ENCODE data around the gene SPATA13. TPM values are rescaled to one million over a fixed set of nuclear protein-coding genes. Genes with fewer than 3 reads are reported as not detected.
A peak's percentile ranks its signal among the peaks of the same experiment; 100 is the strongest.

SPATA13 gene
- total and polyA plus RNA-seq, 2 experiments from 2014 or later, result 12.4 to 19.4 TPM

DNA sequence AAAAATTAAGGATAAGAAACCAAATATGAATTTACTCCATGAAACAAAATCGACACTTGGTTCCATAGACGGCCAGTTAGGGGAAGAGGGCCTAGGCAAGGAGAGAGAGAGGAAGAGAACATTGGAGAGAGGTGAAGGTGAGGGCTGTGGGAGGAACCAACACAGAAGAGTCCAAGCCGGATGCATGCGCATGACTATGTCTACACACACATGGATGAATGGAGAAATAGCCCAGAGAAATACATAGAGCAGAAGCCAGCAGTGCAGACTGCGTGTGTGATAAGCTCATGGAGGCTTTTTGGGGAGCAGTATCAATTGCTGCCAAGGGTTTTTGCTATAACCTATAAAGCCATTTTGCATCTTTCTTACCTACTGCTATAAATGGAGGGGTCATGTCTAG is 81.6 kb downstream of the SPATA13 start:
- Histone ChIP-seq H3K27ac (no peak overlapping the region), H3K79me2 (peaks cover 6% of the 10 kb centered on the region)

DNA sequence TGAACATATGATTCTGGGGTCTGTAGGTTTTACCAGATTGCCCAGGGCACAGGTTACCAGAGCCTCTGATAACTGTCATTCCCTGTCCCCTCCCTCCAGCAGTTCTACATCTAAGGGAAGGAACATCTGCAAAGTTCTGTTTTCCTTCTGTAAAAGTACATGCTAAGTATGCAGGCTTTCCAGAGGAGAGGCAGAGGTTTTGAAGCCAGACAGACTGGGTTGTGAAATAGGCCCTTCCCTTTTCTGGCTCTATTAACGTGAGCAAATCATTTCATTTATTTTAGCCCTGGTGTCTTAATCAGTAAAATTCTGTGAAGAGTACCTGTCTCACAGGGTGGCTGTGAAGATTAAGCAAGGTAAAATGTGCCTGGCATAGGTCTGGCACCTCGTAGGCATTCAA is 82.8 kb downstream of the SPATA13 start:
- no peaks in the 10 kb centered on the region for H3K9me2 ChIP-seq (replicated peaks; ENCODE audit: insufficient read depth)
- no peaks in the 10 kb centered on the region for H3K4me1 ChIP-seq (ENCODE audit: insufficient read depth)

More for the DNA sequence above, 81.6 kb downstream of the SPATA13 start:
- TF ChIP-seq EZH2 (IDR thresholded peaks at IDR 0.05; ENCODE audit: borderline replicate concordance) (no peak), EZH2phosphoT487 (IDR thresholded peaks at IDR 0.05; ENCODE audit: low read depth, severe bottlenecking, unreplicated experiment) (no peak)
- TF ChIP-seq, protein P1, sequence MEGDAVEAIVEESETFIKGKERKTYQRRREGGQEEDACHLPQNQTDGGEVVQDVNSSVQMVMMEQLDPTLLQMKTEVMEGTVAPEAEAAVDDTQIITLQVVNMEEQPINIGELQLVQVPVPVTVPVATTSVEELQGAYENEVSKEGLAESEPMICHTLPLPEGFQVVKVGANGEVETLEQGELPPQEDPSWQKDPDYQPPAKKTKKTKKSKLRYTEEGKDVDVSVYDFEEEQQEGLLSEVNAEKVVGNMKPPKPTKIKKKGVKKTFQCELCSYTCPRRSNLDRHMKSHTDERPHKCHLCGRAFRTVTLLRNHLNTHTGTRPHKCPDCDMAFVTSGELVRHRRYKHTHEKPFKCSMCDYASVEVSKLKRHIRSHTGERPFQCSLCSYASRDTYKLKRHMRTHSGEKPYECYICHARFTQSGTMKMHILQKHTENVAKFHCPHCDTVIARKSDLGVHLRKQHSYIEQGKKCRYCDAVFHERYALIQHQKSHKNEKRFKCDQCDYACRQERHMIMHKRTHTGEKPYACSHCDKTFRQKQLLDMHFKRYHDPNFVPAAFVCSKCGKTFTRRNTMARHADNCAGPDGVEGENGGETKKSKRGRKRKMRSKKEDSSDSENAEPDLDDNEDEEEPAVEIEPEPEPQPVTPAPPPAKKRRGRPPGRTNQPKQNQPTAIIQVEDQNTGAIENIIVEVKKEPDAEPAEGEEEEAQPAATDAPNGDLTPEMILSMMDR (IDR thresholded peaks at IDR 0.05; ENCODE audit: poor library complexity), result no peak
- no peaks in the 10 kb centered on the region for H3K9me2 ChIP-seq (replicated peaks; ENCODE audit: insufficient read depth)
- H4K20me1 ChIP-seq (ENCODE audit: insufficient read depth, poor library complexity, severe bottlenecking), result no peaks in the 10 kb centered on the region
- no peaks in the 10 kb centered on the region for H3K36me3 ChIP-seq (replicated peaks; ENCODE audit: insufficient read depth, low read depth)
- DNase-seq (ENCODE audit: low spot score), result no peak
- no peak overlapping the region for H3K4me2 ChIP-seq
- 93% methylated on average over 5 of the region's 5 CpGs for WGBS (ENCODE audit: low lambda C conversion rate, missing lambda C conversion rate)
- H3K27me3 ChIP-seq, result no peaks in the 10 kb centered on the region
- H3K4me1 ChIP-seq (ENCODE audit: insufficient read depth), result no peaks in the 10 kb centered on the region
- no peaks in the 10 kb centered on the region for H3K9me3 ChIP-seq (ENCODE audit: low read depth)
- no peak overlapping the region for H3K4me3 ChIP-seq
- H2AFZ ChIP-seq, result no peak overlapping the region

DNA sequence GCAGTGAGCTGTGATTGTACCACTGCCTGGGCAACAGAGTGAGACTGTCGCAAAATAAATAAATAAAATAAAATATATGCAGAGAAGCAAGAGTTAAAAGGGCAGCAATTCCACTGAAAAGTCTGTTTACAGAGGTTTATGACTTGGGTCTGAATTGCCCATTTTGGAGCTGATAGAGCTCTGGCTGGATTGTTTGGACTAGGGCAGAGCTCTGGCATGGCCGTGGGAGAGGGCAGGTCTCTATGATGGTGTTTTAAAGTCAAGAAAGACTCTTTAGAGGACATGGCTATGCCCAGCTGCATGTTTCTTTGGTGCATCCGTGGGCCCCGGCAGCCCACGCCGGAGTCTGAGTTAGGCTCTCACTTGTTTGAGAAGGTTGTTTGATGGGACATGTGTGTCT is 84.3 kb downstream of the SPATA13 start:
- Histone ChIP-seq H3K36me3 (replicated peaks; ENCODE audit: insufficient read depth, low read depth) (no peaks in the 10 kb centered on the region), H3K9me2 (replicated peaks; ENCODE audit: insufficient read depth) (no peaks in the 10 kb centered on the region), H4K20me1 (ENCODE audit: insufficient read depth, poor library complexity, severe bottlenecking) (no peaks in the 10 kb centered on the region), H3K4me1 (ENCODE audit: insufficient read depth) (no peaks in the 10 kb centered on the region), H3K27ac (no peak overlapping the region), H3K4me3 (no peak overlapping the region), H3K27me3 (no peaks in the 10 kb centered on the region), H3K79me2 (no peaks in the 10 kb centered on the region), H3K9me3 (ENCODE audit: low read depth) (no peaks in the 10 kb centered on the region), H2AFZ (no peak overlapping the region), H3K4me2 (peak overlapping the region; percentile 35)
- WGBS (ENCODE audit: low lambda C conversion rate, missing lambda C conversion rate), result 79% methylated on average over 6 of the region's 6 CpGs
- DNase-seq (ENCODE audit: low spot score), result no peak
- no peak for TF ChIP-seq EZH2phosphoT487 (IDR thresholded peaks at IDR 0.05; ENCODE audit: low read depth, severe bottlenecking, unreplicated experiment)
- no peak for TF ChIP-seq EZH2 (IDR thresholded peaks at IDR 0.05; ENCODE audit: borderline replicate concordance)
- TF ChIP-seq, protein P1 (IDR thresholded peaks at IDR 0.05; ENCODE audit: poor library complexity), result no peak

More for the DNA sequence above, 82.8 kb downstream of the SPATA13 start:
- Histone ChIP-seq H4K20me1 (ENCODE audit: insufficient read depth, poor library complexity, severe bottlenecking) (no peaks in the 10 kb centered on the region), H3K9me3 (ENCODE audit: low read depth) (no peaks in the 10 kb centered on the region), H3K27me3 (no peaks in the 10 kb centered on the region), H3K79me2 (peaks cover 4% of the 10 kb centered on the region), H3K4me3 (no peak overlapping the region), H2AFZ (no peak overlapping the region), H3K36me3 (replicated peaks; ENCODE audit: insufficient read depth, low read depth) (no peaks in the 10 kb centered on the region), H3K4me2 (no peak overlapping the region), H3K27ac (no peak overlapping the region)
- no peak for DNase-seq (ENCODE audit: low spot score)
- WGBS (ENCODE audit: low lambda C conversion rate, missing lambda C conversion rate), result 85% methylated on average over 2 of the region's 2 CpGs
- TF ChIP-seq, protein P1 (IDR thresholded peaks at IDR 0.05; ENCODE audit: poor library complexity), result no peak
- TF ChIP-seq EZH2 (IDR thresholded peaks at IDR 0.05; ENCODE audit: borderline replicate concordance) (no peak), EZH2phosphoT487 (IDR thresholded peaks at IDR 0.05; ENCODE audit: low read depth, severe bottlenecking, unreplicated experiment) (no peak)

DNA sequence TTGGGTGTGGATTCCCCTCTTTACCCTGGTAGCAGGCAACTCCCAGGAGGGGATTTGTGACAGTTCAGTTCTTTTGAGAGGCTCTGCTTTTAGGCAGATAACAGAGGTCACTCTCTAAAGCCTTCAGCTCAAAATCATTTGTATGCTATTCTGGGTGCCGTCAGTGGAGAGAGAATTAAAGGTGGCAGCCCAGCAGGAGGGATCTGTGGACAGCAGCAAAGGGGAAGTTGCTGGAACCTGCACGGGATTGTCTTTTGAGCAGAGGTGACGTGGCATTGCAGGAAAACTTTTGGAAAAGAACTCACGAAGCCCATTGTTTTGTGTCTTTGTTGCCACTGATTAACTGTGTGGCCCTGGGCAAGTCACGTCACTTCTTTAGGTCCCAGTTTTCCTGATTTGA is 86.5 kb downstream of the SPATA13 start:
- no peak overlapping the region for H3K4me2 ChIP-seq
- WGBS (ENCODE audit: low lambda C conversion rate, missing lambda C conversion rate), result 75% methylated on average over 5 of the region's 5 CpGs
- no peaks in the 10 kb centered on the region for H3K4me1 ChIP-seq (ENCODE audit: insufficient read depth)
- H3K9me3 ChIP-seq (ENCODE audit: low read depth), result no peaks in the 10 kb centered on the region
- H3K79me2 ChIP-seq, result no peaks in the 10 kb centered on the region
- no peak overlapping the region for H3K4me3 ChIP-seq
- H2AFZ ChIP-seq, result no peak overlapping the region
- H3K36me3 ChIP-seq (replicated peaks; ENCODE audit: insufficient read depth, low read depth), result no peaks in the 10 kb centered on the region
- H3K27ac ChIP-seq, result no peak overlapping the region
- TF ChIP-seq EZH2 (IDR thresholded peaks at IDR 0.05; ENCODE audit: borderline replicate concordance) (no peak), EZH2phosphoT487 (IDR thresholded peaks at IDR 0.05; ENCODE audit: low read depth, severe bottlenecking, unreplicated experiment) (no peak)
- TF ChIP-seq, protein P1 (IDR thresholded peaks at IDR 0.05; ENCODE audit: poor library complexity), result no peak
- H4K20me1 ChIP-seq (ENCODE audit: insufficient read depth, poor library complexity, severe bottlenecking), result no peaks in the 10 kb centered on the region
- no peak for DNase-seq (ENCODE audit: low spot score)
- H3K27me3 ChIP-seq, result no peaks in the 10 kb centered on the region
- no peaks in the 10 kb centered on the region for H3K9me2 ChIP-seq (replicated peaks; ENCODE audit: insufficient read depth)
